Astrocyte of the spinal cord (primary cell): ENCODE measurements around the gene MCM9.

Experiments used
- DNase-seq: peaks from one replicate; pipeline ENCODE4 v3.0.0; 2011; ENCODE audit warnings: low read depth, low spot score
- H3K4me3 ChIP-seq: 2 replicates; pipeline ENCODE4 v1.5.1; 2011; ENCODE audit warnings: low read depth, mild to moderate bottlenecking, low read length, moderate library complexity
- in situ Hi-C: cut with HindIII; loops from 2 replicates; pipeline ENCODE4 v1.10.0; 2017; ENCODE audit warnings: low sequenced_read_pairs
- TF ChIP-seq, protein P1 (sequence below): IDR thresholded peaks from 2 replicates; pipeline ENCODE4 v1.5.1; 2012; ENCODE audit warnings: low read depth, mild to moderate bottlenecking, low read length, inconsistent platforms

The MCM9 gene

DNA sequence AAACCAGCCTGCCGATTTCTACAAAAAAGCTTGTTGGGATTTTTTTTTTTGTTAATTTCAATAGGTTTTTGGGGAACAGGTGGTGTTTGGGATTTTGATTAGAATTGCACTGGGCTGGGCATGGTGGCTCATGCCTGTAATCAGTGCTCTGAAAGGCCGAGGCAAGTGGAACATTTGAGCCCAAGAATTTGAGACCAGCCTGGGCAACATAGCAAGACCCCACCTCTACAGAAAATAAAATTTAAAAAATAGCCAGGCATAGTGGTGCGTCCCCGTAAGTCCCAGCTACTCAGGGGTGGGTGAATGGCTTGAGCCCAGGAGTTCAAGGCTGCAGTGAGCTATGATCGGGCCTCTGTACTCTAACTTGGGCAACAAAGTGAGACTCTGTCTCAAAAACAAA, 81.6 kb downstream of the MCM9 start:
- no peak for DNase-seq
- TF ChIP-seq, protein P1, sequence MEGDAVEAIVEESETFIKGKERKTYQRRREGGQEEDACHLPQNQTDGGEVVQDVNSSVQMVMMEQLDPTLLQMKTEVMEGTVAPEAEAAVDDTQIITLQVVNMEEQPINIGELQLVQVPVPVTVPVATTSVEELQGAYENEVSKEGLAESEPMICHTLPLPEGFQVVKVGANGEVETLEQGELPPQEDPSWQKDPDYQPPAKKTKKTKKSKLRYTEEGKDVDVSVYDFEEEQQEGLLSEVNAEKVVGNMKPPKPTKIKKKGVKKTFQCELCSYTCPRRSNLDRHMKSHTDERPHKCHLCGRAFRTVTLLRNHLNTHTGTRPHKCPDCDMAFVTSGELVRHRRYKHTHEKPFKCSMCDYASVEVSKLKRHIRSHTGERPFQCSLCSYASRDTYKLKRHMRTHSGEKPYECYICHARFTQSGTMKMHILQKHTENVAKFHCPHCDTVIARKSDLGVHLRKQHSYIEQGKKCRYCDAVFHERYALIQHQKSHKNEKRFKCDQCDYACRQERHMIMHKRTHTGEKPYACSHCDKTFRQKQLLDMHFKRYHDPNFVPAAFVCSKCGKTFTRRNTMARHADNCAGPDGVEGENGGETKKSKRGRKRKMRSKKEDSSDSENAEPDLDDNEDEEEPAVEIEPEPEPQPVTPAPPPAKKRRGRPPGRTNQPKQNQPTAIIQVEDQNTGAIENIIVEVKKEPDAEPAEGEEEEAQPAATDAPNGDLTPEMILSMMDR: no peak
- in situ Hi-C loops: no loop called here
- H3K4me3 ChIP-seq: no peak overlapping the region

DNA sequence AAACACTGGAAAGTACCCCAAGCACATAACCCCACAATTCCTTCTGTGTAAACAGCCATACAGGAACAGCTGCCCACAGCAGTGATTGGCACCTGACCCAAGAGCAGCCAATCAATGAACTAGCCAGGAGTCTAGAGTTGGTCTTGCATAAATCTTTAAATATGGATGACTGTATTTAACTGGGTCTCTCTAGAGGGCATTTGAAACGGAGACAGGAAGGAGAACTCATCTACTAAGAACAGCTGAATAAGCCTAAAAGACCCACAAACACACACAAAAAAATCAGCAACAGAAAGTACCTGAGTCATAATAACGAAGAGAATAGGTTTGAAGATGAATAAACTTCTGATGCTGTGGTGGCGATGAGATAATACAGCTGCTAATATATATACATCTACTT, 90.0 kb downstream of the MCM9 start:
- TF ChIP-seq, protein P1: no peak
- no peak for DNase-seq
- in situ Hi-C loops: no loop called here
- H3K4me3 ChIP-seq: no peak overlapping the region

DNA sequence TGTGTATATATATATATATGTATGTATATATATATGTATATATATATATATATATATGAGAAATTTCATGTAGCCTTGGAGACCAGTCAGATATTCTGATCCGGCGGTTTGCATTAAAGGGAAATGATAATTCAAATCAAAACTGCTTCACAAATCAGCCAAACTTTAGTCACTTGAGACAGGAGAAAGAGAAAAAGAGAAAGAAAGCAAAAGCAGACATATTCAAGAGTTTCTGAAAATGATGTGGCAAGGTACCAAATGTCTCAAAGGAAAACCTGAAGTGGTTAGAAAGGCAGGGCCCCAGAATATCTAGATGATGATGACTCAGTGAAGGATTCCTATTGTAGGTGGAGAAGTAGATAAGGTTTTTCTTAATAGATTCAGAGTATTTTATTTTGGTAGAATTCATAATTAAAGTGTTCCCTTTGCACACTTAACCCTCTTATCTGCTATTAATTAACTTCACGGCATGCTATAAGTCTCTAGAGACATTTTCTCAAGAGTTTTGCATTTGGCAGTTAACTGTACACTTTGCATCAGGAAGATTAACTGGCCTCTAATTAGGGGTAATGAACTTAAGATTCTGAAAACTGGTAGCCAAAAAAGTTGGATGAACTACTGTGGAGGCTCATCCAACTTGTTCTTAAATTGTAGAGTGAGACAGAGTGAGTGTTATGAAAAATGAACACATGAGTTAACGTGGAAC, 91.1 kb downstream of the MCM9 start:
- no peak overlapping the region for H3K4me3 ChIP-seq
- DNase-seq: peak; percentile 41
- in situ Hi-C loops: no loop called here
- TF ChIP-seq, protein P1: no peak

DNA sequence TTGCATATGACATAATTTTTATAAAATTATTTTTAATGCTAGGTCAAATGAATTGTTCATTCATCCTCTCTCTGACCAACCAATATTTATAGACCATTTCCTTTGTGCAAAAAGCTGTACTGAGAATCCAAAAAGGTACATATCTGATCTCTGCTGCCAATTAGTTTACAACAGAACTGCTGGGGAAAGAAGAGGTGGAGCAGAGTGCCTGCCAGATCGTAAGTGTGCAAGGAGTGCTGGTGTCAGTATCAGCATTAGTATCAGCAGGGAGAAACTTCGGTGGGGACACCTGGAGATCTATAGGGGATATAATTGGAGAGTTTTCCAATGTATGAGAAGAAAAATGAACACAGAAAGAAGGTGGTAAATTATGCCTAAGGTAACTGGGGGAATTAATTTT, 104.3 kb downstream of the MCM9 start:
- TF ChIP-seq, protein P1: no peak
- DNase-seq: no peak
- in situ Hi-C loops: no loop called here

DNA sequence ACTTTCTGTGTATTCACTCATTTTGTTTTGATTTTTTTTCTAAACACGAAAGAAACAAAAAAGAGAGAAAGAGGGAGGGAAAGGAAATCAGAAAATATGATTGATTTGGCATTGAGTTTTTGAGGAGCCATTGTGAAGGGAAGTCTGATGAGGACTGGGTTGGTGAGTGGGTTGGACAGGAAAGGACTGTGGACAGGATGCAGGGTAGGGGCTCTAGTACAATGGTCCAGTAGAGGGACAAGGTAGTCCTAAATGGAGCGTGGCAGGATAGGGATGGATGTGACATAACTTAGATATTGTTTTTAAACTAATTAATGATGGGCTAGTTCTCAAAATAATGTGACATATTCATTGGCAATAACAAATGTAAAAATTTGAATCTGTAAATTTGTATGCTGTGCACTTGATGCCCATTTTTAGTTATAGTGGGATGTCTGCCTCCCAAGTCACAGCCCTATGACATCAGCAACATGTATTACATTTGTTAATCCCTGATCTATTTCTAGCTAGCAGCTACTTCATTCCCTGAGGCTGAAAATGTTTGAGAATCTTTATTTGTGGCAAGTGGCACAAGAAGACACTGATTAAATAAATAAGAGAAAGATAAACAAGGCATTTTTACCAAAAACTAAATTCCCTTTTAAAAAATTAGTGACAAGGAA, 105.0 kb downstream of the MCM9 start:
- no peak for DNase-seq
- in situ Hi-C loops: no loop called here
- H3K4me3 ChIP-seq: no peak overlapping the region
- TF ChIP-seq, protein P1: no peak

More for the DNA sequence above, 104.3 kb downstream of the MCM9 start:
- no peak overlapping the region for H3K4me3 ChIP-seq

DNA sequence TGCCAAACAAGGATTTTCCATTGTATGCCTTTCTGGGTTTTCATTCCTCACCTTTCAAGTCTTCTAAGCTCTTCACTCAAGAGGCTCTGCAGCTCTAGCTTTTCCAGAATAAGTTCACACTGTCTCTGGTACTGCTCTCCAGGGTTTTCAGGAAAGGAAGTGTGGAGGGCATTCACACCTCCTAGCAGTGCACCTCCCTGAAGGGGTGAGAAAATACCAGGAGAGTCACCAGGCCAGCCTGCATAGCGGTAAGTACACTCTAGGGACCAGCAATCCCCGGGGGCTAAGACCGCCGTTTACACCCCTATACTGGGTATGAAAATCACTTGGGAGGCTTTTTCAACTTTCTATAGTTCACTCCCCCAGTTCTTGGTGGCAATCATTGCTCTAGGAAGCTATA, 108.9 kb downstream of the MCM9 start:
- TF ChIP-seq, protein P1: no peak
- H3K4me3 ChIP-seq: no peak overlapping the region
- no peak for DNase-seq
- in situ Hi-C loops: no loop called here
